ENCODE data around the gene BSPRY.

BSPRY gene

GRCh38 chr9:113306566-113306965 lies 42.8 kb upstream of the BSPRY start:
- no peaks in the 10 kb centered on the region for H3K9me3 ChIP-seq (ENCODE audit: control insufficient read depth, insufficient read depth, low read depth, low read length)
- H3K4me3 ChIP-seq (ENCODE audit: low read depth, low read length) = no peak overlapping the region
- CTCF ChIA-PET = interaction anchor here (0.7 to 0.9 kb wide), 2 partner anchors 11 kb away, joined by 3 to 4 read pairs; no protein-coding TSS in a partner anchor
- H3K4me1 ChIP-seq (ENCODE audit: control insufficient read depth, insufficient read depth, low read length) = no peaks in the 10 kb centered on the region
- TF ChIP-seq ZBTB7A (tag by site-specific recombination; IDR thresholded peaks at IDR 0.05; ENCODE audit: low read depth) (no peak), ZNF37A (tag by site-specific recombination; IDR thresholded peaks at IDR 0.05) (no peak), AEBP2 (tag by site-specific recombination; IDR thresholded peaks at IDR 0.05; ENCODE audit: borderline replicate concordance) (no peak), ZNF426 (tag by site-specific recombination; IDR thresholded peaks at IDR 0.05) (no peak), ZFP41 (tag by site-specific recombination; IDR thresholded peaks at IDR 0.05; ENCODE audit: borderline replicate concordance) (no peak), ZNF366 (tag by site-specific recombination; conservative IDR thresholded peaks at IDR 0.05) (peak; percentile 27; the same call in 1 of the 2 replicates), ZNF600 (tag by site-specific recombination; IDR thresholded peaks at IDR 0.05) (no peak), MZF1 (tag by site-specific recombination; IDR thresholded peaks at IDR 0.05; ENCODE audit: borderline replicate concordance) (no peak)
- no peak overlapping the region for H3K27ac ChIP-seq (ENCODE audit: extremely low read depth, low read depth, low read length)
- POLR2A ChIA-PET = no interaction called here
- H3K36me3 ChIP-seq (ENCODE audit: control insufficient read depth in 2 of 2, insufficient read depth in 1 of 2, low read length in 2 of 2) = no peaks in the 10 kb centered on the region

GRCh38 chr9:113307396-113307975 lies 41.9 kb upstream of the BSPRY start:
- H3K4me3 ChIP-seq (ENCODE audit: low read depth, low read length) = no peak overlapping the region
- CTCF ChIA-PET = interaction anchor here (0.8 to 3.6 kb wide), 6 partner anchors 11 to 76 kb away, joined by 3 to 26 read pairs (median 4); partner anchors contain the start of gene WDR31
- H3K4me1 ChIP-seq (ENCODE audit: control insufficient read depth, insufficient read depth, low read length) = no peaks in the 10 kb centered on the region
- H3K27ac ChIP-seq (ENCODE audit: extremely low read depth, low read depth, low read length) = no peak overlapping the region
- POLR2A ChIA-PET = no interaction called here
- H3K36me3 ChIP-seq (ENCODE audit: control insufficient read depth in 2 of 2, insufficient read depth in 1 of 2, low read length in 2 of 2) = no peaks in the 10 kb centered on the region
- no peak for TF ChIP-seq ZNF16 (tag by site-specific recombination; IDR thresholded peaks at IDR 0.05; ENCODE audit: low read depth)
- no peaks in the 10 kb centered on the region for H3K9me3 ChIP-seq (ENCODE audit: control insufficient read depth, insufficient read depth, low read depth, low read length)

- POLR2A ChIA-PET = no interaction called here
Observed at GRCh38 chr9:113309204-113309813, 40.0 kb upstream of the BSPRY start.

More at GRCh38 chr9:113309204-113309813, 40.0 kb upstream of the BSPRY start:
- Histone ChIP-seq H3K4me3 (ENCODE audit: low read depth, low read length) (no peak overlapping the region), H3K9me3 (ENCODE audit: control insufficient read depth, insufficient read depth, low read depth, low read length) (no peaks in the 10 kb centered on the region), H3K4me1 (ENCODE audit: control insufficient read depth, insufficient read depth, low read length) (no peaks in the 10 kb centered on the region), H3K27ac (ENCODE audit: extremely low read depth, low read depth, low read length) (no peak overlapping the region), H3K36me3 (ENCODE audit: control insufficient read depth in 2 of 2, insufficient read depth in 1 of 2, low read length in 2 of 2) (no peaks in the 10 kb centered on the region)
- CTCF ChIA-PET = interaction anchor here (0.6 to 3.6 kb wide), 24 partner anchors 9 to 1748 kb away, joined by 3 to 26 read pairs (median 4); partner anchors contain the start of gene WDR31
- TF ChIP-seq ZNF398 (tag by site-specific recombination; IDR thresholded peaks at IDR 0.05) (no peak), ZNF76 (tag by site-specific recombination; IDR thresholded peaks at IDR 0.05; ENCODE audit: borderline replicate concordance, low read depth) (no peak), INSM2 (tag by site-specific recombination; IDR thresholded peaks at IDR 0.05) (no peak), ZNF280D (tag by site-specific recombination; IDR thresholded peaks at IDR 0.05) (no peak), ZNF362 (tag by site-specific recombination; IDR thresholded peaks at IDR 0.05) (no peak), ZBTB48 (tag by site-specific recombination; IDR thresholded peaks at IDR 0.05) (no peak), ZNF654 (tag by site-specific recombination; IDR thresholded peaks at IDR 0.05; ENCODE audit: low read depth) (peak; percentile 55), ZNF391 (tag by site-specific recombination; IDR thresholded peaks at IDR 0.05; ENCODE audit: borderline replicate concordance, low read depth) (no peak)
